Activated CD8-positive, alpha-beta T cell treated with anti-CD3 and anti-CD28 coated beads, Interleukin-2, amount 10 ng/mL, durations not matched to agents 7 days and 5 days (primary cell): Measurements from ENCODE around the gene GALT. TPM values are rescaled to one million over a fixed set of nuclear protein-coding genes. Genes with fewer than 3 reads are reported as not detected.
A peak's percentile ranks its signal among the peaks of the same experiment; 100 is the strongest.

Source experiments
- ATAC-seq: fragments of 150-1000 bp; cut with Tn5 transposase; one replicate; pipeline ENCODE4 v1.10.0; 2021; ENCODE audit warnings: moderate library complexity
- CTCF ChIA-PET: fragments of 350-600 bp; sonication (Branson Sonifier 250); formaldehyde crosslinking; loops from one replicate; lab custom pipeline; 2021; ENCODE audit warnings: antibody characterized with exemption; lab: Charles Lee
- POLR2A ChIA-PET: fragments of 350-600 bp; sonication (Branson Sonifier 250); formaldehyde crosslinking; loops from one replicate; lab custom pipeline; 2021; ENCODE audit warnings: antibody characterized with exemption; lab: Charles Lee
- DNase-seq: peaks from one replicate; pipeline ENCODE4 v3.0.0-alpha.2; 2020
- H3K27ac Mint-ChIP-seq: one replicate; pipeline ENCODE4 v1.8.0; 2021; ENCODE audit warnings: mild to moderate bottlenecking, mixed read lengths
- H3K27me3 Mint-ChIP-seq: one replicate; pipeline ENCODE4 v1.8.0; 2021; ENCODE audit warnings: low read depth, mixed read lengths
- H3K36me3 Mint-ChIP-seq: one replicate; pipeline ENCODE4 v1.8.0; 2021; ENCODE audit warnings: low read depth, mixed read lengths
- H3K4me1 Mint-ChIP-seq: one replicate; pipeline ENCODE4 v1.8.0; 2021; ENCODE audit warnings: low read depth, mixed read lengths
- H3K4me3 Mint-ChIP-seq: one replicate; pipeline ENCODE4 v1.8.0; 2021; ENCODE audit warnings: mild to moderate bottlenecking, mixed read lengths
- H3K9me3 Mint-ChIP-seq: one replicate; pipeline ENCODE4 v1.8.0; 2022; ENCODE audit warnings: mixed read lengths; ENCODE audit not compliant: insufficient read depth
- total RNA-seq, 2 experiments: library from RNA; stranded (reverse); gene quantifications; one replicate each; pipeline ENCODE4 v1.2.3, GENCODE V29; 2021

GALT gene
- total RNA-seq, result 10 to 100 TPM; 79.1 to 83.9 TPM

DNA sequence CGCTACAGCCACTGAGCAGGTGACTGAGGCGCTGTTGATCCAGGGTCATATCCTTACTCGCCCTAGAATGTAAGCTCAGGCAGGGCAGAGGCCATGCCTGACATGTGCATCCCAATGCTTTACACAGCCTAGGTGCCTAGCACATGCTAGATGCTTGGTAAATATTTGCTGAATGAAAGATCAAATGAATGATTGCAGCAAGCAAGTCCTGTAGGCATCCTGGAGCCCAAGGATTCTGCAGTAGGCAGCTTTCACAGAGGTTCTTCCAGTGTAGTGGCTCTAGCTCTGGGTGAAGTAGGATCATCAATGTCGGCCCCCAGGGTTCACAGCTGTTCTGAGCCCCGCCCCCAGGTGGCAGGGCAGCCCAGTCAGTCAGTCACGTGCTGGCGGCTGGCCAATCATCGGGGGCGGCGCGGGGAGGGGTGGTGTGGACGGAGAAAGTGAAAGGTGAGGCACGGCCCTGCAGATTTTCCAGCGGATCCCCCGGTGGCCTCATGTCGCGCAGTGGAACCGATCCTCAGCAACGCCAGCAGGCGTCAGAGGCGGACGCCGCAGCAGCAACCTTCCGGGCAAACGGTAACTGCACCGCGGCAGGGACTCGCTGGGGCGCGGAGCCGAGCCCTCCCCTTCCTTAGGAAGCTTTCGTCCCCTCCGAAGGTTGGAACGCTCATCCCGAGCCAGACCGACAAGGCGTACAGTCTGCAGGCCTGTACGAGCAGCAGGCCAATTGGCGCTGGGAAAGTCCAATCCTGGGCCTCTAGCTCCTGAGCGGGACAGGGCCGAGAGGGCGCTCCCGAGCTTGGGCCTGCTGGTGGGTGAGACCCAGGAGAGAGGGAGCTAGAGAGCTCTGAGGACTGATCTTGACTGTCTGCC is at the start of gene GALT:
Gene GALT (plus strand): TSS at position 465 of the 873 bp plus-strand sequence. CDS start 30 bp downstream, at position 495.
- ChIA-PET CTCF (interaction anchor here (0.6 to 6.9 kb wide), 13 partner anchors 10 to 468 kb away, joined by 3 to 156 read pairs (median 5); partner anchors contain the start of genes ATOSB, CCL27, DCTN3 and RPP25L), POLR2A (interaction anchor here (1.1 to 5.1 kb wide), 7 partner anchors 9 to 26 kb away, joined by 4 to 45 read pairs (median 8); partner anchors contain the start of genes DCTN3 and SIGMAR1)
- peaks cover 36% of the 10 kb centered on the region for H3K4me1 Mint-ChIP-seq
- ATAC-seq, result peak; percentile 90
- no peaks in the 10 kb centered on the region for H3K27me3 Mint-ChIP-seq
- H3K9me3 Mint-ChIP-seq, result no peaks in the 10 kb centered on the region
- peak within 1 kb of the TSS; percentile 88 for H3K27ac Mint-ChIP-seq
- peak within 1 kb of the TSS; percentile 91 for H3K4me3 Mint-ChIP-seq
- DNase-seq, result peak; percentile 98
- peaks cover 28% of the 10 kb centered on the region for H3K36me3 Mint-ChIP-seq

DNA sequence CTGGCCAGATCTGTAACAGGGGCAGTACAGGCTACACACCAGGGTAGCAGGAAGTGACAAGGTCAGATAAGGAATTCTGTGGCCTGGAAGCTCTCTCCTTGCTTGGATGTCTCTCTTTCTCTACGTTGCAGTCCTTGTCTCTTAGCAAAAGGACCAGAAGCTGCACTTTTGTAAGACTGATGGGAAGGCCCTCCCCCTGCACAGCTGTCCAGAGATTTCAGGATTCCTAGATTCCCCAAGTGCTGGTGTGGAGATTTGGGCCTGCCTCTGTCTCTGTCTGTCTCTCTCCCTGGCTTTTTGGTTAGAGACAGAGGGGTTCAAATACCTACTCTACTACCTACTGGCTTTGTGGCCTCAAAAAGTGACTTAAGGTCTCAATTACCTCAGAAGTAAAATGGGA is 46.9 kb upstream of the GALT start:
- POLR2A ChIA-PET, result interaction anchor here (0.5 kb wide), 1 partner anchor 159 kb away, joined by 5 read pairs; no protein-coding TSS in a partner anchor
- H3K4me3 Mint-ChIP-seq, result no peak overlapping the region
- no peak for DNase-seq
- CTCF ChIA-PET, result interaction anchor here (0.6 to 1.3 kb wide), 5 partner anchors 13 to 195 kb away, joined by 3 to 7 read pairs (median 3); partner anchors contain the start of genes DCTN3 and RPP25L
- H3K27ac Mint-ChIP-seq, result no peak overlapping the region
- H3K4me1 Mint-ChIP-seq, result no peaks in the 10 kb centered on the region
- no peaks in the 10 kb centered on the region for H3K36me3 Mint-ChIP-seq
- H3K27me3 Mint-ChIP-seq, result peaks cover 17% of the 10 kb centered on the region
- H3K9me3 Mint-ChIP-seq, result no peaks in the 10 kb centered on the region
- ATAC-seq, result no peak

DNA sequence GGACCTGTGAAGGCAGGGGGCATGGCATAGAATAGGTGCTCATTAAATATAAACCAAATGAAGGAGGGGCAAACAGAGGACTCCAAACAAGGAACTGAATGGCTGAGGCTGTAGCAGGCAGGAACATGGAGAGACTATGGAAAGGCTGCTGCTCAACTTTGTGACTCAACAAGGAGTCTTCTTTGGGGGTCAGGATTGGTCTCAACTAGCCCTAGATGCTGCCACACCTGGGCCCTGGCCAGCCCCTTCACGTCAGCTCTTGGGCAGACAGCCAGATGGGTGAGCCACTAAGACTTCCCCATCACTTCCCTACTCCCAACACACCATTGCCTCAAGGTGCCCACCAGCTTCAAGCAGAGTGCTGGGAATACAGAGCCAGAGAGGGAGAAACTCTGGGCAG is 45.6 kb upstream of the GALT start:
- CTCF ChIA-PET, result interaction anchor here (0.7 to 1.0 kb wide), 4 partner anchors 9 to 197 kb away, joined by 3 read pairs; no protein-coding TSS in a partner anchor
- no peak for DNase-seq
- no peak for ATAC-seq
- H3K36me3 Mint-ChIP-seq, result no peaks in the 10 kb centered on the region
- POLR2A ChIA-PET, result no interaction called here
- H3K4me1 Mint-ChIP-seq, result no peaks in the 10 kb centered on the region
- no peak overlapping the region for H3K4me3 Mint-ChIP-seq
- H3K9me3 Mint-ChIP-seq, result no peaks in the 10 kb centered on the region
- no peak overlapping the region for H3K27ac Mint-ChIP-seq
- peaks cover 16% of the 10 kb centered on the region for H3K27me3 Mint-ChIP-seq

DNA sequence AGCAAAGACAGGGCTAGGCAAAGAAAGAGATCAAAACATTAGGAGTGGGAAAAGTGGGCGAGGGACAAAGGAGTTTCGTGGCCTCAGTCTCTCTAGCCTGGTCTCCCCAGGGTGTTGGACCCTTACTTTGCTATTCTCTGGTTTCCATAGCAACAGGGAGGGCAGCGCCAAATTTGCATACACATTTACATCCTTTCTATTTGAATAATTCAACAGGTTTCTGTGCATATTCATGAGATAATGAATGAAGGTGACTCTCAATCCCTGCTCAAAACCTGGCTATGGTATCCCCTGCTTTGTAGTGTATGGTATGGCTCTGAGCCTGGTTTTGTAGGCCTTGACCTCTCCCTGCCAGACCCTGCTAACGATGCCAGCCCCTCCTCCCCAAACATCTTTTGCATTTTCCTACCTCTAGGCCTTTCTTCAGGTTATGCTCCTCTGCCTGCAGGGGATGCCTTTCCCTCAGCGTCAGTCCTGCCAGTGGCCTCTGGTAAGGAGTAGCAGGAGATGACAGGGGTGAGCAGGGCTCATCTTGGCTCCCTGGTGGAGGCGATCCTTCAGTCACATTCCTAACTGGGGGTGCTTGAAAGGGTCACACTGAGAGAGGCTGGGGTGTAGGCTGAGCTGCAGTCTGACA is 44.4 kb upstream of the GALT start:
- ChIA-PET POLR2A (no interaction called here), CTCF (interaction anchor here (1.0 to 4.8 kb wide), 8 partner anchors 9 to 198 kb away, joined by 3 to 51 read pairs (median 8); partner anchors contain the start of genes DCTN3, RPP25L and SIGMAR1)
- Mint-ChIP-seq H3K9me3 (no peaks in the 10 kb centered on the region), H3K36me3 (no peaks in the 10 kb centered on the region), H3K27me3 (peaks cover 8% of the 10 kb centered on the region), H3K27ac (no peak overlapping the region), H3K4me1 (no peaks in the 10 kb centered on the region), H3K4me3 (no peak overlapping the region)
- DNase-seq (no peak), ATAC-seq (no peak)

DNA sequence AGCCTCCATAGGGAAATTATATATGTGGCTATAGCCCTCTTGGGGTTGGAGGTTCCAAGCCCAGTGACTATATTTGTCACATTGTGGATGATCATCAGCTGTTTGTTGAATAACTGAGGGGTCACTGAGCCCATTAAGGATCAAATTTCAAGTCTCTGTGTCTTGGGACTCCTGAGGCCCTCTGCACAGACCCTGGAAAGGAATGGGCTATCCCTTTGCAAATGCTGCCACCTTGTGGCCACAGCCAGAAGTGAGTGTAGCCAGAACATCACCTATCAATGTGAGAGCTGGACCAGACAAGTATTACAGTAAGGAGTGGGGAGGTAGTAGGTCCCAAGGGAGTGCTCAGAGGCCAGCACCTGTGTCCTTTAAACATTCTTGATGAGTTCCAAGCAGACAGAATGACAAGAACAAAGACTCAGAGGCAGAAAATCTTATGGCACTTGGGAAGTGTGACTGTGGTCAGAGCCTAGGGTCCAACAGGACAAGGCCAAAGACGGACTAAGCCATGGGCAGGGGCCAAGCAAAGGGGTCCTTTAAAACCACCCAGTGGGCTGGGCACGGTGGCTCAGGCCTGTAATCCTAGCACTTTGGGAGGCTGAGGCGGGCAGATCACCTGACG is 42.8 kb upstream of the GALT start:
- CTCF ChIA-PET, result interaction anchor here (0.5 to 4.8 kb wide), 35 partner anchors 8 to 270 kb away, joined by 3 to 51 read pairs (median 4); partner anchors contain the start of genes CNTFR, DCTN3, GALT and RPP25L
- Mint-ChIP-seq H3K27ac (no peak overlapping the region), H3K27me3 (peaks cover 8% of the 10 kb centered on the region), H3K9me3 (no peaks in the 10 kb centered on the region), H3K36me3 (no peaks in the 10 kb centered on the region), H3K4me1 (no peaks in the 10 kb centered on the region), H3K4me3 (no peak overlapping the region)
- POLR2A ChIA-PET, result interaction anchor here (0.6 to 1.6 kb wide), 3 partner anchors 9 to 11 kb away, joined by 3 to 5 read pairs (median 3); no protein-coding TSS in a partner anchor
- peak; percentile 86 for DNase-seq
- ATAC-seq, result peak; percentile 95

DNA sequence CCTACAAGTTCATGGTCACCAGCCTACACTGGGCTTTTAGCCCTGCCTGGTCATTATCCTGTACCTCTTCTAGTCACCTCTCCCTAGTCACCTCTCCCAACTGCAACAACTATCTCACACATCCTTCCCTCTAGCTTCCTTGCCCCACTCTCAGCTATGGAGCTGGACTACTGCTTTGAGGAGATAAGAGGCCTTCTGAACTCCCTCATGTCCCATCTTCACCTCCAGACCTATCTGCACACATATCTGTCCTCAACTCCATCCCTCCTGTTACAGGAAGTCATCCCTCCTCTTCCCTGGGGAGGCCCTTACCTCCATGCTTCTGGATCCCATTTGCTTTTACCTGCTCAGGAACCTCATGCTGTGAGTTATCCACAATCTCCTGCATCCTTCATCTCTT is 40.3 kb upstream of the GALT start:
- H3K4me3 Mint-ChIP-seq, result no peak overlapping the region
- ATAC-seq (no peak), DNase-seq (no peak)
- H3K4me1 Mint-ChIP-seq, result peaks cover 4% of the 10 kb centered on the region
- H3K36me3 Mint-ChIP-seq, result peaks cover 5% of the 10 kb centered on the region
- H3K27me3 Mint-ChIP-seq, result peaks cover 5% of the 10 kb centered on the region
- no peak overlapping the region for H3K27ac Mint-ChIP-seq
- CTCF ChIA-PET, result interaction anchor here (0.7 to 4.8 kb wide), 6 partner anchors 11 to 202 kb away, joined by 3 to 51 read pairs (median 4); partner anchors contain the start of genes DCTN3 and SIGMAR1
- no peaks in the 10 kb centered on the region for H3K9me3 Mint-ChIP-seq
- POLR2A ChIA-PET, result no interaction called here

DNA sequence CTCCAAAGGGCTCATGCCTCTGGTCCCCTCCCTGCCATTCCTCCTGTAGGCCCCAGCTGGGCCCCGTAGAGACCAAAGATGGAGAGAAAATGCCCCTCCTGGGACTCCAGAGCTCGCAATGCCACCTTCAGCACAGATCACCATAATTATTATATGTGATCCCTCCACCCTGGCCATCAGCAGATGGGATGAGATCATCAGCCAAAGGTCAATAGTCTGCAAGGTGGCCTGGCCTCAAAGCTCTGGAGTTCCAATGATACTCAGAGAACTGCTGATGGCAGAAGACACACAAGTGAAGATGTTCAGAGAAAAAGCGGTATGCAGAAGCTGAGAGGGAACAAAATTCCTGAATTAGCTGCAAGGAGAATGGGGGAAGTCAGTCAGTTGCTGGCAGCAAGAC is 39.6 kb upstream of the GALT start:
- no peak overlapping the region for H3K27ac Mint-ChIP-seq

DNA sequence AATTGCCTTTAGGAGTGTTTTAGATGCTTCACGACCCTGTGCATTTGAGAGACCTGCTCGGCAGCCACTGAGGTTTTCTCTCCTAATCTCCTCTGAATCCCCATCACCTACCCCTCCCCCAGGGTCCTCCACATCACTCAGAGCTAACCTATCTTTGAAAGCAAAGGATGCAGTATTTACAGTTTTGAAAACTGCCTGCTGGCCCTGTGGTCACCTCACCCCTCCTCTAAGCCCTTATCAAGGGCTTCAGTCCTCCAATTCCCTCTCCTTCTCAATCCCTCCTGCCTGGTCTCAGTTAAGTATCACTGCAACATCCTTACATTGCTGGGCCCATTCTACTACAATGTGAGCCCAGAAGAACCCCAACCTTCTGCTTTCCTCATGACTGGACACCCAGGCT is 39.1 kb upstream of the GALT start:
- DNase-seq, result no peak
- no peak overlapping the region for H3K27ac Mint-ChIP-seq
- peaks cover 5% of the 10 kb centered on the region for H3K36me3 Mint-ChIP-seq
- ChIA-PET POLR2A (no interaction called here), CTCF (interaction anchor here (1.2 to 1.5 kb wide), 2 partner anchors 12 to 13 kb away, joined by 3 to 4 read pairs; partner anchors contain the start of gene DCTN3)
- no peak for ATAC-seq
- H3K27me3 Mint-ChIP-seq, result peaks cover 5% of the 10 kb centered on the region
- H3K4me1 Mint-ChIP-seq, result peaks cover 8% of the 10 kb centered on the region
- H3K4me3 Mint-ChIP-seq, result no peak overlapping the region
- H3K9me3 Mint-ChIP-seq, result no peaks in the 10 kb centered on the region

More for the DNA sequence above, 39.6 kb upstream of the GALT start:
- H3K27me3 Mint-ChIP-seq, result peaks cover 5% of the 10 kb centered on the region
- H3K9me3 Mint-ChIP-seq, result no peaks in the 10 kb centered on the region
- POLR2A ChIA-PET, result no interaction called here
- H3K4me1 Mint-ChIP-seq, result peaks cover 6% of the 10 kb centered on the region
- CTCF ChIA-PET, result interaction anchor here (1.2 to 1.5 kb wide), 2 partner anchors 11 to 13 kb away, joined by 3 to 4 read pairs; partner anchors contain the start of gene DCTN3
- DNase-seq (no peak), ATAC-seq (no peak)
- H3K4me3 Mint-ChIP-seq, result no peak overlapping the region
- H3K36me3 Mint-ChIP-seq, result peaks cover 5% of the 10 kb centered on the region

DNA sequence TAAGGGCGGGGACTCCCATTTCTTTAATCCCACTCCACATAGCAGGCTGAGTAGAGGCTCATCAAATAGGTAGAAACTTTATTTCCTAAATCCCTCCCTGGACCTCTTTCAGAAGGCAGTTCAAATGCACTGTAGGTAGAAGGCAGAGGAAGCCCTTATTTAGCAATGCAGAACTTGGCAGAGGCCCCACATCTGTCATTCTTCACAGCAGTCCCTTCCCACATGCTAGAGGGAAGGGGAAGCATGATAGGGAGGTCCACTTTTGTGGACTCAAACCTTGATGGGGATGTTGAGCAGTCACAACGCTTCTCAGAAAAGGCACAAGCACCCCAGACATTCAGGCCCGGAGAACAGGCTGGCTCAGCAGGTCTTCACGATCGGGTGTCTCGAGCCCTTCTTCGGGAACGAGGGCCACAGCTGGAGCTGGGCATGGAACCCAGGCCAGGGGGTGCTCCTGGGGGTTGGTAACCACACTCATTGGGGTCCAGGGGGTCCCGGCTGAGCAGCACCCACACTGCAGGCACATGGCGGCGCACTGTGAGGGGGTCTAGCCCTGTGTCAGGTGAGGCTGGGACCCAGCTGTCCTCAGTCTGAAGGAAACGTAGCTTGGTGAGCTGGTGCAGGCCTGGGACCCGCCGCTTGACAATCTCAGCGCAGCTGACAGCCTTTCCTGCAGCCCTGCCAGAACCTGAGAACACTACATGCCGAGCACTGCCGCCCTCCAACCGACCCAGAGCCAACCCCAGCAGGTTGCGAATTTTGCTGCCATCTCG is 35.9 kb upstream of the GALT start:
- Mint-ChIP-seq H3K27me3 (no peaks in the 10 kb centered on the region), H3K9me3 (no peaks in the 10 kb centered on the region), H3K36me3 (peaks cover 8% of the 10 kb centered on the region), H3K4me3 (peak overlapping the region; percentile 88), H3K4me1 (peaks cover 18% of the 10 kb centered on the region), H3K27ac (peak overlapping the region; percentile 27)
- no peak for ATAC-seq
- POLR2A ChIA-PET, result interaction anchor here (0.7 to 2.1 kb wide), 3 partner anchors 9 to 24 kb away, joined by 3 to 12 read pairs (median 11); partner anchors contain the start of gene DCTN3
- no peak for DNase-seq
- CTCF ChIA-PET, result interaction anchor here (0.7 to 8.3 kb wide), 5 partner anchors 8 to 92 kb away, joined by 3 to 171 read pairs (median 8); partner anchors contain the start of genes DCTN3 and SIGMAR1

DNA sequence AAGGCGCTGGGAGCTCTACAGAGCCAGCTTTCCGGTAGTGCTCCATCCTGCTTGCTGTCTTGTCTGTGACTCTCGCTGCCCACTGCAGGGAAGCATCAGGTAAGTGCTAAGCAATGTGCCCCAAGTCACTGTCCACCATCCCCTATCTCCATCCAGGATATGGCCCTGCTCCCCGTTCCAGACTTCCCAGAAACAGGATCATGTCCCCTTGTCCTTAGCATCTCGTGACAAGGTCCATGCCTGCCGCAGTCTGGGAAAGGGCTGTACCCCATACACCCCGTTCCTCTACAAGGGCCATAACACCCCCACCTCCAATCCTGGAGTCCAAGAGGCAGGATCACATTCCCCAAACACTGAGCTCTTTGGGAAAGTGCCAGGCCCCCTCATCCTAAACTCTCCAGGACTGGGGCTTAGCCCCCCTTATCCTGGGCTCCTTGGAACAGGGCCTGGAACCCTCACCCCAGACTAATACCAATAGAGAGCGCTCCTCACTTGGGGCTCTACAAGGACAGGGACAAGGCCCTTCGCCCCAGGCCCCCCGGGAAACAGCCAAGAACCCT is 35.1 kb upstream of the GALT start:
- H3K27ac Mint-ChIP-seq, result peak overlapping the region; percentile 95
- no peaks in the 10 kb centered on the region for H3K9me3 Mint-ChIP-seq
- peak overlapping the region; percentile 88 for H3K4me3 Mint-ChIP-seq
- H3K36me3 Mint-ChIP-seq, result peaks cover 10% of the 10 kb centered on the region
- DNase-seq (no peak), ATAC-seq (peak; percentile 10)
- no peaks in the 10 kb centered on the region for H3K27me3 Mint-ChIP-seq
- ChIA-PET POLR2A (interaction anchor here (0.7 to 2.1 kb wide), 3 partner anchors 9 to 23 kb away, joined by 3 to 12 read pairs (median 11); partner anchors contain the start of gene DCTN3), CTCF (interaction anchor here (0.7 to 8.3 kb wide), 5 partner anchors 8 to 91 kb away, joined by 3 to 171 read pairs (median 8); partner anchors contain the start of genes DCTN3 and SIGMAR1)
- peaks cover 18% of the 10 kb centered on the region for H3K4me1 Mint-ChIP-seq
